Dermis microvascular lymphatic vessel endothelial cell (primary cell): ENCODE data around the gene BMPER. TPM values are rescaled to one million over a fixed set of nuclear protein-coding genes. Genes with fewer than 3 reads are reported as not detected.
"Not testable (repeated sequence)": the region's sequence is repeated elsewhere in the genome, so short reads cannot be mapped to it uniquely, and the experiment has no call there.

Experiments
- DNase-seq, 2 donors: peaks; one replicate each; pipeline versions ENCODE4 v3.0.0 to v3.0.0-alpha.2; 2010; ENCODE audit warnings: low read depth in 2 of 2
- total RNA-seq: library from RNA; depleted of rRNA; stranded (reverse); fragments of >200 nt; gene quantifications from 2 replicates; pipeline ENCODE4 v1.2.1, GENCODE V29; 2014

BMPER gene
- total RNA-seq, 1 donor from 2014 or later, result 0.13 TPM

DNA sequence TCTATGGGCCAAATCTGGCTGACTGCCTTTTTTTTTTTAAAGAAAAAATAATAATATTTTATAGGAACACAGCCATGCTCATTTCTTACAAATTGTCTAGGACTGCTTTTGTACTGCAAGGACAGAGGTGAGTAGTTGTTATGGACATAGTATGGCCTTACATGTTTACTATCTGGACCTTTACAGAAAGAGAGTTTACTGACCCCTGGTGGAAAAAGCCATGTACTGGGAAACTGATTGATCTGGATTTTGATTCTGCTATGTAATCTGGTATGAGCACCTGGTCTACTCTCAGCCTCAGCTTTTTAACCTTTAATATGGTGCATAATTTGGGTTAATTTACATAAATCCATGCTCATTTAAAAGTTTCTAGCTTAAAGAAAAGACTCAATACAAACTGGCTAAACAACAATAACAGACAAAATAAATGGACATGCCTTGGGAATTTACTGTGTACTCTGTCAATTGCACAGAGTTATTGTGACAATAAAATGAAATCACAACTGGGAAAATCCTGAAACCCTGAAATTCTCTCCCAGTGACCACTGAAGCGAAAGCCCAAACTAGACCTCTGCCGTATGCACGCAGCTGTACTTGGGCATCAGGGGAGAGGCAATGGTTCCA is 260.7 kb downstream of the BMPER start:
- peak; percentile 7 to 33 for DNase-seq

DNA sequence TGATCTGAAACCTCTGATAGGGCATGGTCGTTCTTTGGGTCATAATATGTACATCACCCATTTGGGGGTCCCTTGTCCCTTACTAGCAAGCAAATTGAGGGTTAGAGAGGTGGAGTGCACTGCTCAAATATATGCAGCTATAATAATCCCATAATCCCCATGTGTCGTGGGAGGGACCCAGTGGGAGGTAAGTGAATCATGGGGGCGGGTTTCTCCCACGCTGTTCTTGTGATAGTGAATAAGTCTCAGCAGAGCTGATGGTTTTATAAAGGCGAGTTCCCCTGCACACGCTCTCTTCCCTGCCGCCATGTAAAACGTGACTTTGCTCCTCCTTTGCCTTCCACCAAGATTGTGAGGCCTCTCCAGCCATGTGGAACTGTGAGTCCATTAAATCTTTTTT is 262.7 kb downstream of the BMPER start:
- no peak for DNase-seq

DNA sequence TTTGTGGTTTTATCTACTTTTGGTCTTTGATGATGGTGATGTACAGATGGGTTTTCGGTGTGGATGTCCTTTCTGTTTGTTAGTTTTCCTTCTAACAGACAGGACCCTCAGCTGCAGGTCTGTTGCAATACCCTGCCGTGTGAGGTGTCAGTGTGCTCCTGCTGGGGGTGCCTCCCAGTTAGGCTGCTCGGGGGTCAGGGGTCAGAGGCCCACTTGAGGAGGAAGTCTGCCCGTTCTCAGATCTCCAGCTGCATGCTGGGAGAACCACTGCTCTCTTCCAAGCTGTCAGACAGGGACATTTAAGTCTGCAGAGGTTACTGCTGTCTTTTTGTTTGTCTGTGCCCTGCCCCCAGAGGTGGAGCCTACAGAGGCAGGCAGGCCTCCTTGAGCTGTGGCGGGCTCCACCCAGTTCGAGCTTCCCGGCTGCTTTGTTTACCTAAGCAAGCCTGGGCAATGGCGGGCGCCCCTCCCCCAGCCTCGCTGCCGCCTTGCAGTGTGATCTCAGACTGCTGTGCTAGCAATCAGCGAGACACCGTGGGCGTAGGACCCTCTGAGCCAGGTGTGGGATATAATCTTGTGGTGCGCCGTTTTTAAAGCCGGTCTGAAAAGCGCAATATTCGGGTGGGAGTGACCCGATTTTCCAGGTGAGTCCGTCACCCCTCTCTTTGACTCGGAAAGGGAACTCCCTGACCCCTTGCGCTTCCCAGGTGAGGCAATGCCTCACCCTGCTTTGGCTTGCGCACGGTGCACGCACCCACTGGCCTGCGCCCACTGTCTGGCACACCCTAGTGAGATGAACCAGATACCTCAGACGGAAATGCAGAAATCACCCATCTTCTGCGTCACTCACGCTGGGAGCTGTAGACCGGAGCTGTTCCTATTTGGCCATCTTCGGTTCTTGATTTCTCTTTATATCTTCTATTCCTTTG is 269.6 kb downstream of the BMPER start:
- not testable (repeated sequence) for DNase-seq

DNA sequence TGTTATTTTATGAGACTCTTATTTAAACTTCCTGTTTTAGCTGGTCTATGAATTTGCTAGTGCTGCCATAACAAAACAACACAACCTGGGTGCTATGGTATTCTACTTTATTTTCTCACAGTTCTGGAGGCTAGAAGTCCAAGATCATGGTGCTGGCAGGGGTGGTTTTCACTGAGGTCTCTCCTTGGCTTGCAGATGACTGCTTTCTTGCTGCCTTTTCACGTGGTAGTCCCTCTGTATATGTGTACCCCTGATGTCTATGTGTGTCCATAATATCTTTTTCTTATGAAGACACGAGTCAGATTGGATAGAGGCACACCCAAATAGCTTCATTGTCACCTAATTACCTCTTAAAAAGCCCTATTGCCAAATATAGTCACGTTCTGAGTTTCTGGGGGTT is 270.5 kb downstream of the BMPER start:
- no peak for DNase-seq

DNA sequence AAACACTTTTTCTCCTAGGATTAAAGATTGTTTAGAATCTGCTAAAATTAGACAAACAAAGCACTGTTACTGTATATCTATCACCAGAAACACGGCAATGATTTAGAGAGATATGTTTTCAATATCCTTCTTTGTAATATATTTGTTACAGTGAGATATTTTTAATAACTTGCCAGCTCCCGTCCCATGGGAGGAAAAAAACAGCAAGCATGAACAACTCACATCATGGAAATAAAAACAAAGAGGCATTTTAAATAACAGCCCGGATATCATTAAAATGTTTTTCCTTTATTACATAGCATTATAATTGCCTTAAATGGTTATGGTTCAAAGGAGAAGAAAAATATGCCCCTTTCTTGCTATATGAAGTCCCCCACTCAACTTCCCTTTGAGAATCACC is 272.1 kb downstream of the BMPER start:
- DNase-seq, result no peak

DNA sequence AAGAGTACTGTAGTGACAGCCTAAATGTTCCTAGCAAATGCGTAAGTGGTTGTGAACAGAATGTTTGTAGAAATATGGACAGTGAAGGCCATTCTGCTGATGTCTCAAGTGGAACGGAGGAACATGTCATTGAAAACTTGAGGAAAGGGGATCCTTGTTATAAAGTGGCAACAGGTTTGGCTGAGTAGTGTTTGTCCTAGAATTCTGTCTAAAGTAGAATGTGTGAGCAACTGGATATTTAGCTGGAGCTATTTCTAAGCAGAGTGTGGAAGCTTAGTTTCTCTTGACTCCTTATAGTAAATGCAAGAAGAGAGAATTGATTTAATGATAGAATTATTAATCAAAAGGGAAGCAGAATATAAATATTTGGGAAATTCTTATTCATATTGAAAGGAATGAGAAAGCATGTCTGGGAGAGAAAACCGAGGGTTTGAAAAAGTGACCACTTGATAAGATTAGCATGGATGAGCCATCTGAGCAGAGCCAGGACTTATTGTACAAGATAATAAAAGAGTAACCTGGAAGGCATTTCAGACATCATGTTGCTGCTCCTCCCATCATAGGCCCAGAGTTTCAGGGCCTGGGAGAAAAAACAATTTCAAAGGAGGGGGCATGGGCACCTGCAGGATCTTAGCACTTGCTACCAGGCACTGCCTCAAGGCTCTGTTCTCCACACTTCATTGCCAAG is 276.1 kb downstream of the BMPER start:
- DNase-seq, result no peak

DNA sequence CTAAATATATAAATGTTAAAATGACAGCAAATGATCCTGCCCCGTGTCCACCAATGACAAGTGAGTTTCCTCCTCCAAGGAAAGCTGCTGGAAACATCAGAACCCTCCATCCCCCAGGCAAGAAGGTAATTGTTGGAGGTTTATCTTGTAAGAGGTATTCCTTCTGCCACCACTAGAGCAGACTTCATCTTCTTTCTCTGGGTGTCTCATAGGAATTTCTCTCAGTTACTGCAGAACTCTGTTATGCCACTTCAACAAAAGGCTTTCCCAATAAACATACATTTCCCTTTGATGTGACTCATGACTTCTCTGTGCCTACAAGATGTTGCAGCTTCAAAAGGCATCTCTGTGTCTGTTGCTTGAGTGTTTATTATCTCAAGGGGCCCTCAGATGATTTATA is 279.1 kb downstream of the BMPER start:
- no peak for DNase-seq

DNA sequence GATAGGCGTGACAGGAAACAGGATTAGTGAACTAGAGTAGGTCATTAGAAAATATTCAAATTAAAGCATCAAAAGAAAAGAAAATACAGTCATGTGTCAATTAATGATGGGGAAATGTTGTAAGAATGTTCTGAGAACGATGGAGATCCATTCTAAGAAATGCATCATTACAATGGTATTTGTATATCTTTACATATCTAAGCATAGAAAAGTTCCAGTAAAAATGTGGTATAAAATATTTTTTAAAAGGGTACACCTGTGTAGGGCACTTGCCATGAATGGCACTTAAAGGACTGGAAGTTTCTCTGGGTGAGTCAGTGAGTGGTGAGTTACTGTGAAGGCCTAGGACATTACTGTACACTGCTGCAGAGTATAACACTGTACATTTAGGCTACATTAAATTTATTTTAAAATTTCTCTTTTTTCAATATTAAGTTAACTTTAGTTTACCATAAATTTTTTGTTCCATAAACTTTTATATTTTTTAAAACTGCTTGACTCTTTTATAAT is 282.5 kb downstream of the BMPER start:
- DNase-seq, result no peak

DNA sequence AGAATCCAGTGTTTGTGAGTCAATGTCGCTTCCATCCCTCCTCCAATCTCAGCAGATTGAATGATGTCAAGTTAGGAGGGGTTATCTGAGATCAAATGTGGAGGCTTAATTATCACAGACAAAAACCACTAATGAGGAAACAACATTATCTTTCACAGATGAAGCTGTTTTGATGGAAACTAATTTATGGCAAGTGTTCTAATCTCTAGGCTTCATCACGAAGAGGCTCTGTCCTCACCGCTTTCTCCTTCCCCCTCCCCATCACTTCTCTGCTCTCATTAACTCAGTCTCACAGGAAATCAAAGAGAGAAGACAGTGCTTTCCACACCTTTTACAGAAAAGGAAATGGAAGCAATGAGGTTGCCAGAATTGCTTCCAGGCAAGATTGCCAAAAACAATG is 283.7 kb downstream of the BMPER start:
- DNase-seq, result no peak

DNA sequence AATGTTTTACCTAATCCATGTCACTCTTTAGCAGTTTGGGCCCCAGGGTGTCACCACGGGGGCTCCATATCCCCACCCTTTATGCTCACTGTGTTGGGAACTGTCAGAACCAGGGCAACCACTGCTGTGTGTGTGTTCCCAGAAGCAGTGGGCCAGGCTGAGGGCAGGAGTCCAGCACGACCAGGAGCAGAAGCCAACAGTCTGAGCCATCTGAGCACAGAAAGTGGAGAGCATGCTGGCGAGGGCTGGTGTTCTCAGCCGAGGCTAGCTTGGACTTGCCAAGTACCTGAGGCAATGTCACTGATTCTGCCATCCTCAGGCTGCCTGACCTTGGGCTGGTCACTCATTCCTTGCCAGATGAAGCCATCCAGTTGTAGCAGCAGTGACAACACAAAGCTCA is 285.0 kb downstream of the BMPER start:
- no peak for DNase-seq

DNA sequence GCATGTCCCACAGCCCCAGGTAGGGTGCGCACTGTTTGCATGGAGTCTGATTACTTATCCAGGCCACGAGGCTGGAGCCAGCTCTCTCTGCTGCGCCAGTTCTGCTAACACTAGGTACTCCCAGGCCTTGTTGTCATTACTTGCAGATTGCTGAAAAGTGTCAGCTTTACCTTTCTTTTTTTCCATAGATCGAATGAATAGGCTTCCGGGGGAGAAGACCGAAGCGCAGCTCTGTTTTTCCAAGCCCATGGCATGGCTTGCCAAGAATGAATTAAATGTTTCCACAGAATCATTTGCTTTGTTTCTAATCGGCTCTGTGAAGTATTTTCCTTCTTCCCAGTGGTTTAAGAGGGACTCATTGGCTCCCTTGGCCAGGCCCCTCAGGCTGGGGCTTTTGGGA is 285.8 kb downstream of the BMPER start:
- DNase-seq, result no peak

DNA sequence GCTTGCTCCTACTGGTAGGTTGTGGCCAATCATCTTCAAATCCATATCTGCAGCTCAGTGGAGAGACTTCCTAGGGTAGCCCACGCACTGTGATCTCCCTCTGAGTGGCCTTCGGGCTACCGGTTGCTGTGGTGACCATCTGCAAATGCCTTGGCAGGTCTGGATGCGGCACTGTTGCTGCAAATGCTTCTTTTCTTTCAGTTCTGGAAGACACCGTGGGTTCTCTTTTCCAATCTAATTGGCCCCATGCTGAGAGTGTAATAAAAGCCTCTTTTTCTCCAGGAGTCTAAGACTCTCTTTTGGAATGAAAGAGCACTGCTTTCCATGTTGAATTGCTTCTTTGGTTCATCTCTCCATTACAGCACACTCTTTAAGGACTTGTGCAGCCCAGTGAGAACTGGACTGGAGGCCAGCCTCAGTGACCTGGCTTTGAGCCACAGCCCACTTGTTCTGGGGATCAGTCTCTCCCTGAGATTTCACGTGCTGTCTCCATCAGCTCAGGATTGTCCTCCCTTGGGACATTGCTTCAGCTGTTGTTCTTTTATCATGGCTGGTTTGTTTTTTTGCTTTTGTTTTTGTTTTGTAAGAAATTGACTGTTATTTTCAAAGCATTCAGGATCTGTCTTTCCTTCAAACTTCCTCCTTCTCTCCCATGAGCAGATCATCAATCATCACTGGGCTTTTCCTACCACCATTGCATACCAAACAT is 286.6 kb downstream of the BMPER start:
- no peak for DNase-seq

DNA sequence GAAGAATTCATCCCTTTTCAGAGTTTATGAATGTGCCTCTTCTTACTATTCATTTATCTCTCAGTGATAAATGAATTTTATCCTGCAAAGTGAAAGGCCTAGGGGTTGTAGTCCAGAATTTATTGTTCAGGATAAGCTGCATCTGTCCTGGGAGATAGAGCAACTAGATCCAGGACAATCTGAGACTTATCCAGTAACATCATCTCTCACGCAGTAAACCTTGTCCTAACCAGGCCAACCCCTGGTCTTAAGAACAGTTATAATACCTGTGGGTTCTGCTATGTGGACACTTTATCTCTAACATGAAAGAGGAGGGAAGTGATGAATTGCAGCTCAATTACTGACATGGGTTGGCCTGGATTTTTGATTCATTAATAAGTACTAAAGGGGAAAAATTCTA is 287.6 kb downstream of the BMPER start:
- no peak for DNase-seq

DNA sequence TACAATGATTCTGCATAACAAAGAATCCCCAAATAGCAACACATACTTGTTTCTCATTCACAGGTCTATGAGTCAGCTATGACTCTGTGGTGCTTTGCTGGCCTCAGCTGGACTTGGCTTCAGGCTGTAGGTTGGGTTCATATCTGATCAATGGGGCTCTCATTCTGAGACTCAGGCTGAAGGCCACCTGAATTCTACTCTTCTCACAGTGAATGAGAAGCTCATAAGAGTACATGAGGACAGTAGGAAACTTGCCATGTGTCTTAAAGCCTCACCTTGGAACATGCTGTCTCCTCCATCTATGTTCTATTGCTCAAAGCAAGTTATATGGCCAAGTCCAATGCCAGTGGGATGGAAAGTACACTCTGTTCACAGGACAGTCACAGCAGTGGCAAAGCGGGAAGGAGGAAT is 292.9 kb downstream of the BMPER start:
- no peak for DNase-seq
